GM12872 (cell line): ENCODE measurements around the gene GINM1.

Experiments used
- TF ChIP-seq, protein P1 (sequence below): IDR thresholded peaks from 3 replicates; pipeline ENCODE4 v1.5.1; 2011; ENCODE audit warnings: low read depth, mild to moderate bottlenecking, low read length, moderate library complexity; ENCODE audit not compliant: insufficient read depth

Gene GINM1

DNA sequence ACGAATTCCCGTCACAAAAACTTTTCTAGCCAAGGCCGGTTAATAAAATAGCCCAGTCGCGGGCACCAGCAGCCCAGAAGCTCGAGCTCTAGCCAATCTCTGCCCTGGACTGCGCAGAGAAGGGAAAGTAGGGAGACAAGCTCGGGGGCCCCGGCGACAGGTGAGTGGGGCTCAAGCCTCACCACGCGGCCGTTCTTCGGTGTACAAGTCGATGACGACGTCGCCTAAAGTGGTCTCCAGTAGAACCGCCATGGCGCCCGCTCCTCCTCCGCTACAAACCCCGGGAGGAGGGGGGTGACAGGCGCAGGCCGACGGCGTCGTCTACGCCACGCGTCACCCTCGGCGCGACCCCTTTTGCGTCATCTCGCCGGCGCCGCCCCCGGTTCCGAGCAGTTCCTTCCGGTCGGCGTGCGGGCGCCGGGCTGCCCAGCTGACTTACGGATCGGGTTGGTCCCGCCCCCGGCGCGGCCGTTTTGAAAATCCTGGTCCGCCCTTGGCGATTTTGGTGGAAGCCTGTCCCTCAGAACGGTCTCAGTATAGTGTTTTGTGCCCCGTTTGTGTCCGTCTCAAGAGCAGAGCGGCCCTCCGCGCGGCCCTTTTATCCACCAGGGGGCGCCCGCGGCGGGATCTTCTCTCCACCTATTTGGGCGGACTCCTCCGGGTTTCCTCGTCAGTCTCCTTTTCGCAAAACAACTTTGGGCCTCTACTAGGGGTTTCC lies 20.3 kb upstream of the GINM1 start, which contains the start of gene PPIL4:
Gene PPIL4 (minus strand): TSS at position 290 of the 718 bp plus-strand sequence. CDS start 38 bp downstream, at position 252.
- TF ChIP-seq, protein P1, sequence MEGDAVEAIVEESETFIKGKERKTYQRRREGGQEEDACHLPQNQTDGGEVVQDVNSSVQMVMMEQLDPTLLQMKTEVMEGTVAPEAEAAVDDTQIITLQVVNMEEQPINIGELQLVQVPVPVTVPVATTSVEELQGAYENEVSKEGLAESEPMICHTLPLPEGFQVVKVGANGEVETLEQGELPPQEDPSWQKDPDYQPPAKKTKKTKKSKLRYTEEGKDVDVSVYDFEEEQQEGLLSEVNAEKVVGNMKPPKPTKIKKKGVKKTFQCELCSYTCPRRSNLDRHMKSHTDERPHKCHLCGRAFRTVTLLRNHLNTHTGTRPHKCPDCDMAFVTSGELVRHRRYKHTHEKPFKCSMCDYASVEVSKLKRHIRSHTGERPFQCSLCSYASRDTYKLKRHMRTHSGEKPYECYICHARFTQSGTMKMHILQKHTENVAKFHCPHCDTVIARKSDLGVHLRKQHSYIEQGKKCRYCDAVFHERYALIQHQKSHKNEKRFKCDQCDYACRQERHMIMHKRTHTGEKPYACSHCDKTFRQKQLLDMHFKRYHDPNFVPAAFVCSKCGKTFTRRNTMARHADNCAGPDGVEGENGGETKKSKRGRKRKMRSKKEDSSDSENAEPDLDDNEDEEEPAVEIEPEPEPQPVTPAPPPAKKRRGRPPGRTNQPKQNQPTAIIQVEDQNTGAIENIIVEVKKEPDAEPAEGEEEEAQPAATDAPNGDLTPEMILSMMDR: peak; percentile 84

DNA sequence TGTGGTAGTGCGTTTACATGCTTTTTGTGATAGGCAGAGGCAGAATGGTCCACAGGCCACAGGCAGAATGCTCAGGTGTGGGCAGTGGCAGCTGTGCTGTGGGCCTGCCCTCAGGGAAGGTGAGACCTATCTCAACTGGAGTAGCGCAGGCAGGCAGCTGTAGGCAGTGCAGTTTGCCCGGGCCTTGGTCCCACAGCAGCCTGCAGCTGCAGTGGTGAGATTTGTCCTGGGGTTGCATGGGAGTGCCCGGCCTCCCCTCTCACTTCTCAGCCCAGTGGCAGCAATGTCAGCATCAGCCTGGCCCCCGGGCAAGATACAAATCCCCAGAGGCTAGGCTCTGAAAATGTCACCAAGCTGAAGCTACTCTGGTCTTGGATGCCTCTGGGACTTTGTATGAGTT lies 14.3 kb upstream of the GINM1 start:
- TF ChIP-seq, protein P1: no peak

DNA sequence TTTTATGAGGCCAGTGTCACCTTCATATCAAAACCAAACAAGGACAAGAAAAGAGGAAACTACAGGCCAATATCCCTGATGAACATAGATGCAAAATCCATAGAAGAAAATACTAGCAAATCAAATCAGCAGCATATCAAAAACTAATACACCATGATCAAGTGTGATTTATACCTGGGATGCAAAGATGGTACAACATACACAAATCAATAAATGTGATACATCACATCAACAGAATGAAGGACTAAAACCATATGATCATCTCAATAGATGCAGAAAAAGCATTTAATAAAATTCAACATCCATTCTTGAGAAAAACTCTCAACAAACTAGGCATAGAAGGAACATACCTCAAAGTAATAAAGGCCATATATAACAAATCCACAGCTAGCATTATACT lies 8.1 kb upstream of the GINM1 start:
- TF ChIP-seq, protein P1: no peak

DNA sequence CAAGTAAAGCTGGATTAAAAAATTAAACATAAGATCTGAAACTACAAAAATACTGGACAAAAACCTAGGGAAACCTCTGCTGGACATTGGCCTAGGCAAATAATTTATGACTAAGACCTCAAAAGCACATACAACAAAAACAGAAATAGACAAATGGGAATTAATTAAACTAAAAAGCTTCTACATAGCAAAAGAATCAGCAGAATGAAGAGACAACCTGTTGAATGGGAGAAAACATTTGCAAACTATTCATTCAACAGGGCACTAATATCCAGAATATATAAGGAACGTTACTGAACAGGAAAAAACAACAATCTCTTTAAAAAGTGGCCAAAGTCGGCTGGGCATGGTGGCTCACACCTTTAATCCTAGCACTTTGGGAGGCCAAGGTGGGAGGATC lies 6.8 kb upstream of the GINM1 start:
- TF ChIP-seq, protein P1: no peak

DNA sequence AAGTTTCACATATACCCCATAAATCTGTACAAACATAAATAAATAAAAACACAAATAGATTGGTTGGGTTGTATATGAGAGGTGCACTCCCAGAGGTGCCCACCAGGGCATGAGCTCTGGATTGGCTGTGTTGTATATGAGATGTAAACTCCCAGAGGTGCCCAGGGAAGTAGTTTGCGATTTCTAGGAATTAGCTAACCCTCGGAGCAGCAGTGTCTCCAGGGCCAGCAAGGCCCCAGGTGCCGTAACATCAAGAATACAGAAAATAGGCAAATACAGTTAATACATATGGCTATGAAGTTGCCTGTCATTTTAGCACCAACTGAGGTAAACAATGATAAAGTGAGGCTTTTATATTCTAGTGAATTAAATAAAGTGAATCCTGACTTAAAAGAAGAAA lies 5.4 kb upstream of the GINM1 start:
- TF ChIP-seq, protein P1: peak; percentile 67; the same call in 2 of the 3 replicates

DNA sequence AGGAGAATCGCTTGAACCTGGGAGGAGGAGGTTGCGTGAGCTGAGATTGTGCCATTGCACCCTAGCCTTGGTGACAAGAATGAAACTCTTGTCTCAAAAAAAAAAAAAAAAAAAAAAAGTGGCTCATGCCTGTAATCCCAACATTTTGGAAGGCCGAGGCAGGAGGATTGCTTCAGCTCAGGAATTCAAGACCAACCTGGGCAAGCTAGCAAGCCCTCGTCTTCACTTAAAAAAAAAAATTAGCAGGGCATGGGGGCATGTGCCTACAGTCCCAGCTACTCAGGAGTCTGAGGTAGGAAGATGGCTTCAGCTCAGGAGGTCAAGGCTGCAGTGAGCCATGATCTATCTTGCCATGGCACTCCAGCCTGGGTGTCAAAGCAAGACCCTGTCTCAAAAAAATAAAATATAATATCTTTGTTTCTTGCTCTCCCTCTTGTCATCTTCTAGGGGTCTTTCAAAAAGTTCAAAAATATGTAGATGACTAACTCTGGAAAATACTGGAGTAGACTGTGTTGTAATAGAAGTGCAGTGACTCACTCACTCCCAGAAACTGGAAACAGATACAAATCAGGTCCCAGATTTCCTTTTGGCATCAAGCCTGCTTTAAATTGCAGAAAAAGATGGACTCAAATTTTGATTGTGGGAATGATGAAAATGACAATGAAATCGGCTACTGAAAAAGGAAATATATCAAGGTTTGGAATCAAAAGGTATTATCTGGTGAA lies 2.8 kb upstream of the GINM1 start:
- TF ChIP-seq, protein P1: no peak

DNA sequence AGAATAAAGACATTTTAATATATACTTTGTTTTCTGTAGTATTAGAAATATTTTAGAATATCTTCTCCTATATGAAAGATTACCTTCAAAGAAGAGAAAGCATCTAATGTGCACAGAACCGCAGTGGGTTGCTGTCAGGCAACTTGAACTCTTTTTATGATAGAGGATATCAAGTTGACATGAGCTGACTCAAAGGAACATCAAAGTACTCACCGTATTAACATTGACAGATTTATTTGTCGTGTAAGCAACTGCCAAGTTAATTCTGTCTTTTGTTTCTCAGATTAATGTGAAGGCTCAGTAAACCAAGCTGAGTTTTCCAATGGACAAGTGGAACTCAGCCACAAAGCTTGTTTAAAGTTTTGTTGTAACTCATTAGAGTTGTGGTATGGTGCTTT lies 2.2 kb upstream of the GINM1 start:
- TF ChIP-seq, protein P1: no peak
